Stimulated activated CD4-positive, alpha-beta T cell treated with anti-CD3 and anti-CD28 coated beads, Interleukin-4, amount 100 ng/mL, for 24 hours (primary cell): ENCODE data around the gene KRT26.
"Not testable (repeated sequence)": the region's sequence is repeated elsewhere in the genome, so short reads cannot be mapped to it uniquely, and the experiment has no call there.

Experiments used
- DNase-seq: peaks from one replicate; pipeline ENCODE4 v3.0.0-alpha.2; 2020

The KRT26 gene

GRCh38 chr17:40772101-40772500, at the start of gene KRT26:
KRT26 (minus strand) TSS chr17:40772201; CDS start chr17:40772113, 88 bp downstream.
- no peak for DNase-seq

- no peak for DNase-seq
Measured at GRCh38 chr17:40821536-40821935, 49.5 kb upstream of the KRT26 start.

- DNase-seq: no peak
Measured at GRCh38 chr17:40820228-40820838, 48.3 kb upstream of the KRT26 start.

- no peak for DNase-seq
Measured at GRCh38 chr17:40819528-40820125, 47.6 kb upstream of the KRT26 start.

GRCh38 chr17:40818733-40819527, 46.9 kb upstream of the KRT26 start:
- peak; percentile 86 for DNase-seq

GRCh38 chr17:40818343-40818732, 46.3 kb upstream of the KRT26 start:
- DNase-seq: no peak

- no peak for DNase-seq
Measured at GRCh38 chr17:40817103-40817682, 45.2 kb upstream of the KRT26 start.

- DNase-seq: no peak
Measured at GRCh38 chr17:40816569-40816968, 44.6 kb upstream of the KRT26 start.

- DNase-seq: no peak
Measured at GRCh38 chr17:40815381-40815780, 43.4 kb upstream of the KRT26 start.

- not testable (repeated sequence) for DNase-seq
Measured at GRCh38 chr17:40814657-40815056, 42.7 kb upstream of the KRT26 start.

- no peak for DNase-seq
Measured at GRCh38 chr17:40813804-40814203, 41.8 kb upstream of the KRT26 start.

- DNase-seq: no peak
Measured at GRCh38 chr17:40812639-40813038, 40.6 kb upstream of the KRT26 start.

- no peak for DNase-seq
Measured at GRCh38 chr17:40810494-40810893, 38.5 kb upstream of the KRT26 start.

- no peak for DNase-seq
Measured at GRCh38 chr17:40809721-40810421, 37.9 kb upstream of the KRT26 start.

- no peak for DNase-seq
Measured at GRCh38 chr17:40806131-40806530, 34.1 kb upstream of the KRT26 start.

GRCh38 chr17:40803617-40804082, 31.6 kb upstream of the KRT26 start:
- peak; percentile 81 for DNase-seq

GRCh38 chr17:40801157-40801556, 29.2 kb upstream of the KRT26 start:
- DNase-seq: no peak

- DNase-seq: no peak
Measured at GRCh38 chr17:40800381-40800780, 28.4 kb upstream of the KRT26 start.

- no peak for DNase-seq
Measured at GRCh38 chr17:40799859-40800258, 27.9 kb upstream of the KRT26 start, which contains the start of gene KRT28. KRT28 (minus strand) TSS chr17:40799959; CDS start chr17:40799893, 66 bp downstream.

GRCh38 chr17:40796846-40797245, 24.8 kb upstream of the KRT26 start:
- DNase-seq: no peak

- no peak for DNase-seq
Measured at GRCh38 chr17:40795019-40795667, 23.1 kb upstream of the KRT26 start.

- no peak for DNase-seq
Measured at GRCh38 chr17:40794466-40794865, 22.5 kb upstream of the KRT26 start.
